HG03571 (cell line): Measurements from ENCODE around the gene TEX47.

Experiments used
- ATAC-seq: cut with Tn5 transposase; IDR thresholded peaks from one replicate; pipeline ENCODE4 v1.9.1; 2021; ENCODE audit not compliant: unreplicated experiment

TEX47 gene

GRCh38 chr7:88756802-88757201, 38.7 kb downstream of the TEX47 start:
- no peak for ATAC-seq

- no peak for ATAC-seq
These were observed 49.4 kb downstream of the TEX47 start for GRCh38 chr7:88746126-88746525.
